ENCODE data around the gene MOB4.
"Not testable (repeated sequence)": the region's sequence is repeated elsewhere in the genome, so short reads cannot be mapped to it uniquely, and the experiment has no call there.

DNA sequence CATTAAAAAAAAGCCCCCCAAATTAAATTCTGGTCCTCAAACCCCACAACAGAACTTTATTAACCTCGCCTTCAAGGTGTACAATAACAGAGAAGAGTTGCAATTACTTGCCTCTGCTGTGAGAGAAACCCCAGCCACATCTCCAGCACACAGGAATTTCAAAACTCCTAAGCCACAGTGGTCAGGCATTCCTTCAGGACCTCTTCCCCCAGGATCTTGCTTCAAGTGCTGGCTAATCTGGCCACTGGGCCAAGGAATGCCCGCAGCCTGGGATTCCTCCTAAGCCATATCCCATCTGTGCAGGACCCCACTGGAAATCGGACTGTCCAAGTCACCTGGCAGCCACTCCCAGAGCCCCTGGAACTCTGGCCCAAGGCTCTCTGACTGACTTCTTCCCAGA lies 64.3 kb downstream of the MOB4 start:
- TF ChIP-seq, protein P1, sequence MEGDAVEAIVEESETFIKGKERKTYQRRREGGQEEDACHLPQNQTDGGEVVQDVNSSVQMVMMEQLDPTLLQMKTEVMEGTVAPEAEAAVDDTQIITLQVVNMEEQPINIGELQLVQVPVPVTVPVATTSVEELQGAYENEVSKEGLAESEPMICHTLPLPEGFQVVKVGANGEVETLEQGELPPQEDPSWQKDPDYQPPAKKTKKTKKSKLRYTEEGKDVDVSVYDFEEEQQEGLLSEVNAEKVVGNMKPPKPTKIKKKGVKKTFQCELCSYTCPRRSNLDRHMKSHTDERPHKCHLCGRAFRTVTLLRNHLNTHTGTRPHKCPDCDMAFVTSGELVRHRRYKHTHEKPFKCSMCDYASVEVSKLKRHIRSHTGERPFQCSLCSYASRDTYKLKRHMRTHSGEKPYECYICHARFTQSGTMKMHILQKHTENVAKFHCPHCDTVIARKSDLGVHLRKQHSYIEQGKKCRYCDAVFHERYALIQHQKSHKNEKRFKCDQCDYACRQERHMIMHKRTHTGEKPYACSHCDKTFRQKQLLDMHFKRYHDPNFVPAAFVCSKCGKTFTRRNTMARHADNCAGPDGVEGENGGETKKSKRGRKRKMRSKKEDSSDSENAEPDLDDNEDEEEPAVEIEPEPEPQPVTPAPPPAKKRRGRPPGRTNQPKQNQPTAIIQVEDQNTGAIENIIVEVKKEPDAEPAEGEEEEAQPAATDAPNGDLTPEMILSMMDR (IDR thresholded peaks at IDR 0.05; ENCODE audit: insufficient read depth, low read depth, low read length): not testable (repeated sequence)
- TF ChIP-seq EZH2 (IDR thresholded peaks at IDR 0.05; ENCODE audit: insufficient read depth, low read length): not testable (repeated sequence)
